Endothelial cell of umbilical vein (primary cell): ENCODE measurements around the gene SLC49A3.

ENCODE experiments used
- CTCF ChIP-seq, 2 donors: IDR thresholded peaks; 1 replicate in 1 of 2; 2 replicates in 1 of 2; pipeline ENCODE4 v1.5.1; 2011; ENCODE audit warnings: low read length in 2 of 2, mild to moderate bottlenecking in 2 of 2, moderate library complexity in 2 of 2, control low read depth in 1 of 2, inconsistent platforms in 1 of 2, low read depth in 1 of 2; ENCODE audit not compliant: insufficient read depth in 1 of 2; ENCODE audit errors: extremely low read depth in 1 of 2
- EZH2 ChIP-seq: IDR thresholded peaks from 2 replicates; pipeline ENCODE4 v1.6.1; 2012; ENCODE audit warnings: borderline replicate concordance, low read depth, mild to moderate bottlenecking, moderate library complexity, low read length, inconsistent platforms; ENCODE audit not compliant: severe bottlenecking
- JUN ChIP-seq: IDR thresholded peaks from 2 replicates; pipeline ENCODE4 v1.6.1; 2011; ENCODE audit warnings: borderline replicate concordance, low read depth; ENCODE audit not compliant: insufficient read length, insufficient read depth
- POLR2A ChIP-seq: IDR thresholded peaks from 2 replicates; pipeline ENCODE4 v1.6.1; 2012; ENCODE audit warnings: low read depth, mild to moderate bottlenecking, control low read depth, low read length
- POLR2AphosphoS5 ChIP-seq: IDR thresholded peaks from 2 replicates; pipeline ENCODE4 v1.6.1; 2012; ENCODE audit warnings: low read depth, mild to moderate bottlenecking, control low read depth, low read length, moderate library complexity; ENCODE audit not compliant: insufficient read depth

GRCh38 chr4:677431-678293 is 11.3 kb downstream of the SLC49A3 start:
- no peak for TF ChIP-seq CTCF (IDR thresholded peaks at IDR 0.05; ENCODE audit: extremely low read depth in 1 of 2, insufficient read depth in 1 of 2, low read depth in 1 of 2, low read length in 2 of 2)
- no peak for TF ChIP-seq POLR2A
- TF ChIP-seq POLR2AphosphoS5: no peak
- TF ChIP-seq EZH2: no peak
- TF ChIP-seq JUN: no peak
